IPS DF 4.7 (cell line): ENCODE data around the gene STK38L.

ENCODE experiments used
- DNase-seq: peaks from one replicate; pipeline ENCODE4 v3.0.0-alpha.2; 2013; ENCODE audit warnings: low spot score; ENCODE audit errors: extremely low read depth

Gene STK38L

GRCh38 chr12:27276275-27276674 is 32.2 kb downstream of the STK38L start:
- DNase-seq, result peak; percentile 33

DNA sequence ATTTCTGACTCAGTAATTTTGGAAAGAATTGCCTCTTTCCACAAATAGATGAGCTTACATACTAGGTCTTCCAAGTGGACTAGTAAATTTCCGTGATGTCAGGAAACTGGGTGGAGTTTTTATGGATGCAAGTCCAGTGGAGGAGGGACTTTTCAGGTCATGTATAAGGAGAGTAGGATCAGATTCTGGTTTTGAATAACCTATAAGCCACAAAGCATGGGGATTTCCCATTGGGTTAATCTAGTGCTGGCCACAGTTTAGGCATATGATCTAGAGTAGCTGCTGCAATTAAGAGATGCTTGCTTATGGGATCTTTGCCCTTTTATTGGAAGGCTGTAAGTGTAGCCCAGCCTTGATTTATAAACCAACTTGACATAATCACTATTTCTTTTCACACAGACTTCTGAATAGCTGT is 33.8 kb downstream of the STK38L start:
- DNase-seq, result peak; percentile 16

DNA sequence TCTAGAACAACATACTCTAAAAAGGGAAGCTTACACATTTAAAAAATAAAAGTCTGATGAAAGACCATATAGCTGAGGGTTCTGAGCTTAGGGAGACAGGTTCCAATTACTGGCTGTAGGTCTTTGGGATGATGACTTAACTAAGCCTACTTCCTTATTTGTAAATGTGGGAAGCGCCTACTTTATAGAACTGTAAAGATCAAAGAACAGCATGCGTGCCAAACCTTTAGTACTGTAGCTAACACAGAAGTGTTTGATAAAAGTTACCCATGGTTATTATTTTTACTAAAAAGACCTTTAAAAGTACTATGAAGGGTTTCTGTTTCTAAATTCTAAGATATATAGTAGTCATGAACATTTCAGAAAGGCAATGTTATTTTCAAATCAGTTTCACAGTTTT is 35.7 kb downstream of the STK38L start:
- DNase-seq, result no peak

DNA sequence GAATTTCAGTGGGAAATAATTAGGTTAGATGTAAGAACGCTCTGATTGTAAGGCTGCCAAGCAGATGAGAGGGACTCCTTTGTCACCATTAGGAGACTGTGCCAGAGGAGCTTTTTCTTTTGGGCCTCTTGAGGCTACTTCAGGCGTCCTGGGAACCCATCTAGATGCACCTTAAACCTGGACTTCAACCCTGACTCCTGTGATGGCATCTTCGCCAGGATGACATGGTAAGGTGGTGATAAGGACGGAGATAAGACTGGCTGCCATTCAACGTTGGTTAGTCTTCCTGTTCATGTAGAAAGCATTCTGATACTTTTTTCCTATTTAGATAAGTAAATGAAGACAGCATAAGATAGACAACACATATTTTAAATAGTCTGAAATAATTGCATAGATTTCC is 36.3 kb downstream of the STK38L start:
- no peak for DNase-seq

DNA sequence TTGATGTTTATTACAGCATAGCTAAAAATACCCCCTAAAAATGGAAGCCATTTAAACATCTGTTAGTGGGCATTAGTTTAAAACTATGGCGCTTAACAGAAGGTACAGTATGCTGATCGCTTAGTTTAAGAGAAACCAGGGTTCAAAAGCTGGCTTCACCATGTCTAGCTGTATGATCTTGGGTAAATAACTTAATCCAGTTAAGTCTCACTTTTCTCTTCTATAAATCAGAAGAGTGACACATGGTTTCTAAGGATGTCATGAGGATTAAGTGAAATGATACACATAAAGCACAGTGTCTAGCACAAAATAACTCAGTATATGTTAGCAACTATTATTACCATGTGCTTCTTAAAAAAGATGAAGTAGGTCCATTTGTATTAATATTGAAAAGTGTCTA is 38.7 kb downstream of the STK38L start:
- no peak for DNase-seq

GRCh38 chr12:27284021-27284420 is 39.9 kb downstream of the STK38L start:
- DNase-seq, result no peak

GRCh38 chr12:27284751-27285150 is 40.7 kb downstream of the STK38L start:
- no peak for DNase-seq

DNA sequence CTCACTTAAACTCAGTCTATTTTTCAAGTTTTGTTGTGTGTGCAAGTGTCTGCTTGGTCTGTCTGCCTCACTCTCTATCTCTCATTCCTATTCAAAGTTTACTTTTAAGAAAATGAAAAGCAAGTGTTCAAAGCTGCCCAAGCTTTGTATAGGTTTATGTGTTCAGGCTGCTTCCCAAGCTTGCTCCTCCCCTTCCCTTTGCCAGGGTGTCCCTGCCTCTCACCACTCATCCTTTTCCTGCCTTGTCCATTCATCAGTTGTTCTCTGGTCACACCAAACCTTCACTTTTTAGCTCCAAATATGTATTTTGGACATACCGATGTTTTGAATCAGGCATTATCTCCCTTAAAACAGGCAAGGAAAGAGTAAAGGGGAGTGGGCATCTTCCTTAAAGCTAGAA is 41.3 kb downstream of the STK38L start:
- no peak for DNase-seq

GRCh38 chr12:27289414-27289813 is 45.3 kb downstream of the STK38L start:
- DNase-seq, result no peak

DNA sequence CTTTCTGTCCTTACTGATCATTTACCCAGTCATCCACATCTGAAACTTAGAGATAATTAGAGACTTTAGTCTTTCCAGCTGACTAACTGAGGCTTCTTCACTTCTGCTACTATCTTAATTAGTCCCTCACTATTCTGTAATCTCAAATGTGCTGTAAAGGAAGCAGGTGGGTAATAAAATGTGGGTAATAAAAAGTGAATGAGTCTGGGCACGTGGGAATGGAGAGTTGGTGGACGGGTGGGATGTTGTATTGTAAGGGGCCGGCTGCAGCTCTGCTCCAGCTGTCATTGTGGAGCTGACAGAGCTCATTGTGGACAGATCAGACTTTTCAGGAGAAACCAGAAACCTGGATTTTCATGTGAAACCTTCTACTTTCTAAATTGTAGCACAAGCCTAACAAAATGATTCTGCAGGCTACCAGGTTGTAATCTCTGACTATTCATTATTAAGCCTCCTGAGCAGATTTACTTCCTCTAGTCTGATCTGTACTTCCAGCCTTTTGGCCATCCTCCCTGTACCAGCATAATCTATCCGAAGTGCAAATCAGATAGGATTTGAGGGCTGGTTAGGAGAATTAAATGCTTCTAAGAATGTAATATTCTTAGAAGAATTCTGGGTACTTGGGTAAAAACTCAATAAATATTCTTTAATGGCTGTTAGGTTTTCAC is 46.5 kb downstream of the STK38L start:
- no peak for DNase-seq

DNA sequence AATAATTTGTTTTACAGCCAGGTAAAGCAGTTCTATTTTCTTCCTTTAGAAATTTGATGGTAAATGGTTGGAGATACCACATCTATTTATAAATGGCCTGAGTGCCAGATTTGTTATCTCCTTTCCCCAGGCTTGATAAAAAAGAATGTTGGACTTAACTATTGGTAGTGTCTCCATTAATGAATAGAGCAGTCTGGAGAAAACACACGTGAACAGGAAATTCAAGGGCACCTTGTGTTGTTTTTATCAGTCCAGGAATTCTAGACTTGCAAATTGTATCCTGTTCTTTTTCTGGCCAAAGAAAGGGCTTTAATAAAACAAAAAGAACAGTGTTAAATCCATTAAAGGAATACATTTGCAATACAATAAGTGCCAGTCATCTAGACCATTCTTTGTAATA is 47.8 kb downstream of the STK38L start:
- DNase-seq, result no peak

DNA sequence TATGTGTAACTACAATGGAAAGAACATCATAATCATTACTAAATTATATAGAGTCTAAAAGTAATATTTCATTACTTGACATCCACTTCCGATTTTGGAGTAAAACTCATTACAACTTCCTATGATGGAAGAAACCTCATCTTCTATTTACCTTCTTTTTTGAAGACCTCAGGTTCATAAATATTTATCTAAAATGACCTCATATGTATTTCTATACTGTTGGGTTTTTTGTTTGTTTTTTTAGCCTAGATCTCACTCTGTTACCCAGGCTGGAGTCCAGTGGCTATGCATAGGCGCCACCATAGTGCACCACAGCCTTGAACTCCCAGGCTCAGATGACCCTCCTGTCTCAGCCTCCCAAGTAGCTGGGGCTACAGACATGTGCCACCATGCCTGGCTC is 48.6 kb downstream of the STK38L start:
- no peak for DNase-seq

GRCh38 chr12:27293463-27293862 is 49.4 kb downstream of the STK38L start:
- DNase-seq, result no peak

- DNase-seq, result no peak
Observed at GRCh38 chr12:27296674-27297073, 52.6 kb downstream of the STK38L start.

DNA sequence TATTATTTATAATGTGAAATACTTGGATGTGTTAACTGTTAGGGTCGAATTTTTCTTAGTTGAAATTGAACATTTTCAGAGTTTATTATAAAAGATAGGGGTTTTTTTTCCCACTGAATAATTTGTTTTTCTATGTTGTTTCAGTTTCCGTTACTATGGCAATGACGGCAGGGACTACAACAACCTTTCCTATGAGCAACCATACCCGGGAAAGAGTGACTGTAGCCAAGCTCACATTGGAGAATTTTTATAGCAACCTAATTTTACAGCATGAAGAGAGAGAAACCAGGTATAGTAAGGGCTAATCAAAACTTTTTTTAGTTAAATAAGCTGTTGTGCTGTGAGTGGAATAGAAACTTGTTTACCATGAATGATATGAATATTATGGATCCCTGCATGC is 53.5 kb downstream of the STK38L start:
- DNase-seq, result no peak

- DNase-seq, result no peak
Observed at GRCh38 chr12:27299102-27299501, 55.0 kb downstream of the STK38L start.

DNA sequence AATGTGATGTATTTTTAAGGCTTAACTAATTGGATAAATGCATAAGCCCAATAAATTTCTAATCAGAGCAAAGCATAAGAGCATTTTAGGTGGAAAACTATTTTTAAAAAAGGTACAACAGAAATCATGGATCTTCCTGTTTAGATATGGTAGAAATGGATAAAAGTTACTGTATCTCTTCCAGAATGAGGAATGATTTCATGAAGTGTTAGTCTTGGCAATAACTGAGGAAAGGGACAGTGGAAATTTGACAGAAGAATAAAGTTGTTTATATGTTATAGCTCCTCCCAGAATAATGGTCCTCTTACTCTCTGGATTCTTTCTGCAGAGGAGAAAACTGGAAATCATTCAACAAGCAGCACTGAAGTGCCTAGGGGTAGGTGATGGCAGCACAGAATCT is 56.1 kb downstream of the STK38L start:
- no peak for DNase-seq

DNA sequence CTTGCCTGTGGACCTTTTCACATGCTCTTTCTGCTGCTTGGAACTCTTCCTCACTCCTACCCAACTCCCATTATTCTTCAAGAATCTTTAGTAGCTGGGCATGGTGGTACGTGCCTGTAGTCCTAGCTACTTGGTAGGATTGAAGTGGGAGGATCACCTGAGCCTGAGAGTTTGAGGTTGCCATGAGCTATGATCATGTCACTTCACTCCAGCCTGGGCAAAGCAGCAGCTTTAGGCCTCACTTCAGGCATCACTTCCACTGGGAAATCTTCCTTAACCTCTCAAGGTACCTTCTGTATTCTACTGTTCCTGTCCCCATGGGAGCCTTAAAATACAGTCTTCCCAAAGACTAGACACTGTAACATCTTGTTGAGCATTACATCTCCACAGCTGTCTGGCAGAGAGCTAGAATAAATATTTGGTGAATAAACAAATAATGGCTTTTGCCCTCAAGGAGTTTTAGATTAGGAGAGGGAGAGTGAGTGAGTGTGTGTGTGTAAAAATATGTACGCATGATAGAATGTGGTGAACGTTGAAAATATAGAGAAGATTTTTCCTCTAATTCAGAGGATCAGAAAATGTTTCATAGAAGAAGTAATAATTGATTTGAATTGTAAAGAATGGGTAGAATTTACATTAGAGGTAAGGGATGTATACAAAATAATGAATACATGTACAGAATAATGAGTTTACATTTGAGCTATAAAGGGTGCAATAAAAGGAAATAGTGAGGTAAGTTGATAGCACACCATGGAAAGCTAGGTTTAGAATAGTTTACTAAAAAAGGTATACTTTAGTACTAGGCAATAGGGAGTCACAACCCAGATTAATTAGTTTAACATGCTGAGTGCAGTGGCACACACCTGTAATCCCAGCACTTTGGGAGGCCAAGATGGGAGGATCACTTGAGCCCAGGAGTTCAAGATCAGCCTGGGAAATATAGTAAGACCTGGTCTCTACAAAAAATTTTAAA is 59.3 kb downstream of the STK38L start:
- no peak for DNase-seq

- DNase-seq, result no peak
Observed at GRCh38 chr12:27304856-27305255, 60.8 kb downstream of the STK38L start.

- DNase-seq, result no peak
Observed at GRCh38 chr12:27305673-27306456, 61.8 kb downstream of the STK38L start.

GRCh38 chr12:27309293-27309994 is 65.4 kb downstream of the STK38L start:
- no peak for DNase-seq
